AG09319 (cell line): ENCODE results near the gene PLEKHA3.

Experiments used
- DNase-seq: peaks from one replicate; pipeline ENCODE4 v3.0.0-alpha.2; 2010; ENCODE audit warnings: low read depth; ENCODE audit errors: extremely low read depth
- CTCF ChIP-seq: IDR thresholded peaks from 2 replicates; pipeline ENCODE4 v1.5.1; 2011; ENCODE audit warnings: low read depth, mild to moderate bottlenecking, inconsistent platforms, low read length, moderate library complexity

Gene PLEKHA3

DNA sequence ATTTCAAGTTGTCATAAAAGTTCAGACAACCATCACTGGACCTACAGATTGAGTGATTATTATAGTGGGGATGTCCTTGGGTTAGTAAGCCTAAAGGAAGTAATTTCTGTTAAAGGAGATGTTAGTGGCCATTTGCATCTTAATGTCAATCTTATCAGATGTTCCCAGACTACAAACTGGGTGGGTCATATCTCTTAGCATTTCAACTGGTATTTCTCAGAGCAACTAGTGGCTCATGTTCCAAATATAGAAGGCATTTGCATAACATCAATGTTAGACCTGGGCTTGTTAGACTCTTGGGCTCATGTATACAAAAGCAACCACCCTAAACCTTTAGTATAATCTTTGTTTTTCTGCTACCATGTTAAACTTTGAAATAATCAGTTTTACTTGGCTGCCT is 17.9 kb downstream of the PLEKHA3 start:
- no peak for TF ChIP-seq CTCF
- DNase-seq = no peak

DNA sequence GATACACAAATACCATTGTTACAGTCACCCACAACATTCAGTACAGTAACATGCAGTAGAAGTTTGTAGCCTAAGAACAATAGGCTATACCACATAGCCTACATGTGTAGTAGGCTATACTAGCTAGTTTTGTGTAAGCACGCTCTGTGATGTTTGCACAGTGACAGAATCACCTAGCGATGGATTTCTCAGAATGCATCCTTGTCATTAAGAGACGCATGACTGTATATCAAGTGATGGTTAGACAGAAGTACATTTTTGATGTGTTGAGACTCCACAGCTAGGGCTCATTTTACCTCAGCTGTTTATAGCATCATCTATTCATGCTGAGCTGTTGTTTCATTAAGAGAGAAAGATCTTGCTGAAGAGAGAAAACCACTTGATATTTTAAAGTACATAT is 19.4 kb downstream of the PLEKHA3 start:
- no peak for TF ChIP-seq CTCF
- no peak for DNase-seq

GRCh38 chr2:178502751-178503150 is 22.5 kb downstream of the PLEKHA3 start:
- DNase-seq = no peak
- TF ChIP-seq CTCF = no peak

- no peak for TF ChIP-seq CTCF
- DNase-seq = no peak
Measured at GRCh38 chr2:178506101-178506500, 25.8 kb downstream of the PLEKHA3 start.

DNA sequence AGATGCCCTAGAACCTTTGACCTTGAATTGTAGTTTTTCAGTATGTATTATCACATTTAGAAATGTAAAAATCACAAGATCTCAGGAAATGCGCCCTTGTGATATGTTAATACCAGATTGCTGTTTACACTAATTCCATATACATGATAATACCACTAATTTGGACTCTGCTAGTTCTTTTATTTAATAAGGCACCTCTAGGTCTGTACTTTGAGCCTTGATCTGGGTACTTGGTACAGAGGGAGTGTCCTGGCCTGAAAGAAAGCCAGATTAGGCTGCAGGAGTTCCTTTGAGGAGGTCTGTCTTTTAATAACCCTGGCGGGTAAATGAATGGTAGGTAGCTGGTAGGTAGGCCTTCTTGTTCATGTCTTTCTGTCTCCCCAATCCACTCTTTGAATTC is 26.3 kb downstream of the PLEKHA3 start:
- DNase-seq = no peak
- no peak for TF ChIP-seq CTCF

DNA sequence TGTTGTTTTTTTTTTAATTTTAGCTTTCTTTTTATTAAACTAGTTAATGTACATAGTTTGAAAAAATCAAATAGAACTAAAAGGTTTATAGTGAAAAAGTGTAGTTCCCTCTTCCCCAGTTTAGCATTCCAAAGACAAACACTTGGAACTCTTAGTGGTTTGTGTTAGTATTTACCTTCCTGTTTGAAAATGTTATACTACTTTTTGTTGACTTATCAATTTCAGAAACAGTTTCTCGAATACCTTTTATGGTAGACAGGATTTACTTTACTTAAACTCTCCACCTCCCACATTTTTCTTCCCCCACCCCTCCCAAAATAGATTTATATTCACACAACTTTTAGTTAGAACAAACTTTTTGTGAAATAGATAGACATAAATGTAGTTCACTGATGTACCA is 26.7 kb downstream of the PLEKHA3 start:
- DNase-seq = no peak
- TF ChIP-seq CTCF = no peak

DNA sequence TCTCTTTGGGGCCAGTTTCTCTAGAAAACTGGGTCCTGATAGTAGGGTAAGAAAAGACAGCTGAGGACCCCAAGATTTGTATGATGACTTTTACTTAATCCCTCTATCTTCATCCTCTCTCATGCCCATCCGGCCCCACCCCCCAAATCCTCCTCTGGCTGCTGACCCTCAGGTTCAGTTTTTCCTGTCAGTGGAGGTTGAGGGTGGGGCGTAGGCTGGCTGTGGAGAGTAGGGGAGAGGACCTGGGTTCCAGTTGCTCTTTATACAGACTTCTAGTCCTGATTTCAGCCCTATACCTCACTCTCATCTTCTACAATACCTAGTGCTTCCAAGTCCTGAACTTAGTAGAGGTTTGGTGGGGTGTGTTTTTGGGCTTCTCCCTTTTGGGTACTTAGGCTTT is 28.4 kb downstream of the PLEKHA3 start:
- no peak for TF ChIP-seq CTCF
- no peak for DNase-seq
